Measurements from ENCODE around the gene GMPS.

Gene GMPS

DNA sequence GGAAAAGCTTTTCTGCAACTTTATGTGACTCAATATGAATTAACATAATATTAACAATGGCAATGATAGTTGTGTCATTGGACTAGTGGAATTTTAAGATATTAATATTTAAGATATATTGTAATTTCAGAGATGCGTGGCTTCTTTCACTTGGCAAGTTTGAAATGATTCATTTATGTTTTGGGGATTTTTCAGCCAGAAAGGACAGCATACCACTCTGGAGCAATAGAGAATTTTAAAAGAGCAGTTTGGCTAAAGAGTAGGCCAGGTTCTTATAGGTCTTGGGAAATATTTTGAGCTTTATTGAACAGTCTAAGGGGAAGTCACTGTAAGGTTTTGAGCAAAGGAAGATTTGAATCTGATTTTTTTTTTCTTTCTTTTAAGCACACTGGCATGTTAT, 16.5 kb downstream of the GMPS start:
- no peak for DNase-seq (ENCODE audit: low spot score in 2 of 2)
- Mint-ChIP-seq H3K4me1 (peaks cover 25% of the 10 kb centered on the region), H3K9me3 (no peaks in the 10 kb centered on the region), H3K36me3 (no peaks in the 10 kb centered on the region), H3K27me3 (no peaks in the 10 kb centered on the region), H3K27ac (peak overlapping the region; percentile 3), H3K4me3 (no peak overlapping the region)
- ATAC-seq (ENCODE audit: low read depth) = no peak

DNA sequence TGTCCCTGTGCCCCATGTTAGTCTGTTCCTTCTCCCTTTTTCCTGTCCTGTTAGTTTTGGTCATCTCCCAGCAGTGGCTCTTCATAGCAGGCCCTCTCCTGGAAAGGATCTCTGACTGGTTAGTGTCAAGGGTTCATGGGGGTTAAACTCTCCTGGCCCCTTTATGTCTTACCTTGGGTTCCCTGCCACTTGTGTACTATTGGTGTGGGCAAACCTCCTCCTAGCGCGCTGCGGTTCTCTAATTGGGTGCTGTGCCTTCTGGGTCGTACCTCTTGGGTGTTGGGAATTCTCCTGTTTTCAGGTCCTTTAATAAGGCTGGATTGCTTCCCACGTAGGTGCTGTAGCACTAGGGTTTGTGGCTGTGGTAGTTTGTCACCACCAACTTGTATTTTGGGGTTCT, 18.8 kb downstream of the GMPS start:
- H3K9me3 Mint-ChIP-seq = no peaks in the 10 kb centered on the region
- no peak for ATAC-seq (ENCODE audit: low read depth)

DNA sequence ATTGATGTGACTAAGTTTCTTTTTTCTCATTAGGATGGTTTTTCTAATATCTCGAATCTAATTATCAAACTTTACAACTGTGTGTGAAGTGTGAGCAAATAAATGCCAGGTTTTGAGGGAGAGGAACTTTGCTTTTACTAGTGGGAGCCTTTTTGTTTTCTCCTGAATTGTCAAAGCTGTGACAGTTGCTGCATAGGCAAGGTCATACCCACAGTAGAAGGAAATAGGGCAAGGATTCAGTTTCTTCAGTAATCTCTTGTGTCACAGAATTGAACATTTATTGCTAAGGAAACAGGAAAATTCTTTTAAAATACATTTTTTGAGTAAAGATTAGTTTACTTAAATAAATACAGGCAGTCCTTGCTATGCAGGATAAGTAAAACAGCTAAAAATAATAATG, 19.5 kb downstream of the GMPS start:
- no peak overlapping the region for H3K4me3 Mint-ChIP-seq
- no peak overlapping the region for H3K27ac Mint-ChIP-seq
- no peak for ATAC-seq (ENCODE audit: low read depth)

More for the DNA sequence above, 18.8 kb downstream of the GMPS start:
- Mint-ChIP-seq H3K36me3 (peaks cover 2% of the 10 kb centered on the region), H3K4me1 (peaks cover 23% of the 10 kb centered on the region), H3K27ac (no peak overlapping the region), H3K4me3 (no peak overlapping the region), H3K27me3 (no peaks in the 10 kb centered on the region)
- DNase-seq (ENCODE audit: low spot score in 2 of 2) = no peak

DNA sequence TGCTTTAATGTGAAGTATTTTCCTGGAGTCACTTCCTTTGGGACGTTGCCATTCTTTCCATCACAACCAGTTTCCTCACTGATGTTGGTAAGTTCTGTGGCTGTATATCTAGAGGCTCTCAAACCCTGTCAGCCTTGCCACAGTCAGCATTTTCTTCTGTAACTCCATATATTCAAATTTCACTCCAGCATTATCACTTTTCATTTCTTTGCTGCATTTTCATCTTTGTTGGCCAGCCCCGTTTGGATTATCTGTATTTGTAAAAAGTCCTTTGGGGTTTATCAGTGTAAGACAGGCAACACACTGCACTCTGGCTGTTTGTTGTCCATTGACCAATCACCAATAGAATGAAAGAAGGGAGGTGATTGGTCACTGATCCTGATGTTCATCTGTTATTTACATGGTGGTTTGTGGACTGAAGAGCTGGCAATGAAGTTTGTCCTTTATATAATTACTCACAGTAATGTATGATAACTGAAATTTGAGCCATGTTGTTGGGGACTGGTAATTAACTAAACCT, 20.3 kb downstream of the GMPS start:
- Mint-ChIP-seq H3K36me3 (peaks cover 9% of the 10 kb centered on the region), H3K27me3 (no peaks in the 10 kb centered on the region)

More for the DNA sequence above, 19.5 kb downstream of the GMPS start:
- peaks cover 6% of the 10 kb centered on the region for H3K36me3 Mint-ChIP-seq
- no peak for DNase-seq (ENCODE audit: low spot score in 2 of 2)
- no peaks in the 10 kb centered on the region for H3K27me3 Mint-ChIP-seq
- H3K9me3 Mint-ChIP-seq = no peaks in the 10 kb centered on the region
- H3K4me1 Mint-ChIP-seq = peaks cover 19% of the 10 kb centered on the region

DNA sequence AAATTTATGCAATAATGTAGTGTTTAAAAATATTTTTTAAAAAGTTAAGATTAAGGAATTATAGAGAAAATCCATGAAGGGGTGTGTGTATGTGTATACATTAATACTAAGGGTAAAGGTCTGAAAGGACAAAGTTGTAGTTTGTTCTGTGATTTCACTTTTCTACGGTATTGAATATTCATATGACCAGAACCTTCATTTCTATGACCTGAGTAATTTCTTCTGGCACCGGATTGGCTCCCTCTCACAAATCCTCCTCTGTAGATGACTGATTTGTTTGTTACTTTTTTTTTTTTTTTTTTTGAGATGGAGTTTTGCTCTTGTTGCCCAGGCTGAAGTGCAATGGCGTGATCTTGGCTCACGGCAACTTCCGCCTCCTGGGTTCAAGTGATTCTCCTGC, 20.9 kb downstream of the GMPS start:
- Mint-ChIP-seq H3K9me3 (no peaks in the 10 kb centered on the region), H3K4me3 (no peak overlapping the region), H3K27ac (no peak overlapping the region), H3K36me3 (peaks cover 11% of the 10 kb centered on the region), H3K4me1 (peaks cover 19% of the 10 kb centered on the region), H3K27me3 (no peaks in the 10 kb centered on the region)
- DNase-seq (ENCODE audit: low spot score in 2 of 2) (no peak), ATAC-seq (ENCODE audit: low read depth) (no peak)

More for the DNA sequence above, 20.3 kb downstream of the GMPS start:
- DNase-seq (ENCODE audit: low spot score in 2 of 2) (no peak), ATAC-seq (ENCODE audit: low read depth) (no peak)
- peaks cover 19% of the 10 kb centered on the region for H3K4me1 Mint-ChIP-seq
- H3K4me3 Mint-ChIP-seq = no peak overlapping the region
- no peak overlapping the region for H3K27ac Mint-ChIP-seq
- no peaks in the 10 kb centered on the region for H3K9me3 Mint-ChIP-seq

DNA sequence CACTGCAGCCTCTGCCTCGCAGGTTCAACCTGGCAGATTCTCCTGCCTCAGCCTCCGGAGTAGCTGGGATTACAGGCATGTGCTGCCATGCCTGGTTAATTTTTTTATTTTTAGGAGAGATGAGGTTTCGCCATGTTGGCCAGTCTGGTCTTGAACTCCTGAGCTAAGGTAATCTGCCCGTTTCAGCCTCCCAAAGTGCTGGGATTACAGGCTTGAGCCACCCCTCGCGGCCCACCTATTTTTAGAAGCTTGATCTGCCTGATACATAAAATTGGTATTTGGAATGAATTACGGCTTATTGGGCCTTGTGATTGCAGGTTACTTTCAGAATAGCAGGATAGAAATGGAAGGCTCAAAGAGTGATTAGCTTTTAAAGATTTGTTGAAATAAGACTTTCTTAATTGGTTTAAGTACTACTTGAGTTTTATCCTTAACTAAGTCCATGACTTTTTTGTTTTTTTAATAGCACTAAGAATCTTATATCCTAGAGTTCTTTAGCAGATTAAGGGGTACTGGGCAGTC, 25.0 kb downstream of the GMPS start:
- H3K4me3 Mint-ChIP-seq = no peak overlapping the region
- H3K36me3 Mint-ChIP-seq = peaks cover 27% of the 10 kb centered on the region
- ATAC-seq (ENCODE audit: low read depth) (no peak), DNase-seq (ENCODE audit: low spot score in 2 of 2) (no peak)
- no peaks in the 10 kb centered on the region for H3K27me3 Mint-ChIP-seq
- no peak overlapping the region for H3K27ac Mint-ChIP-seq
- H3K9me3 Mint-ChIP-seq = no peaks in the 10 kb centered on the region
- H3K4me1 Mint-ChIP-seq = peaks cover 6% of the 10 kb centered on the region

DNA sequence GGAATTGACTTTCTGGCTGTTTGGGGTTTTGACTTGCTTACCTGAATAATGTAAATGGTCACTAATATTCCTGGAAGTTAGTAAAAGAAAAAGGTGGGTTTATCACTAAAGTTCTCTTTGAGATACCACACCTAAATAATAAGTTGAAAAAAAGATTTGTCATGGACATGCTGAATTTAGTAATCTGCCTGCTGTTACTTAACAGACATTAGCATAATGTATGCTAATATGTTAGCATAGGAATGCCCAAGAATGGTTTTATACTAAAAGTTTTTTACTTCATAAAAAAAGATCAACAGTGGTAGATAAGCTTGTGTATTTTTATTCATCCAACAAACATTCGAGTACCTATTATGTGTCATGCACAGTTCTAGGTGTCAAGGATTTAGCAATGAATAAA, 36.5 kb downstream of the GMPS start:
- H3K27ac Mint-ChIP-seq = no peak overlapping the region
- no peak overlapping the region for H3K4me3 Mint-ChIP-seq
- no peaks in the 10 kb centered on the region for H3K27me3 Mint-ChIP-seq
- peaks cover 4% of the 10 kb centered on the region for H3K9me3 Mint-ChIP-seq
- peaks cover 32% of the 10 kb centered on the region for H3K36me3 Mint-ChIP-seq
- no peak for DNase-seq (ENCODE audit: low spot score in 2 of 2)
- peaks cover 9% of the 10 kb centered on the region for H3K4me1 Mint-ChIP-seq
- ATAC-seq (ENCODE audit: low read depth) = no peak

DNA sequence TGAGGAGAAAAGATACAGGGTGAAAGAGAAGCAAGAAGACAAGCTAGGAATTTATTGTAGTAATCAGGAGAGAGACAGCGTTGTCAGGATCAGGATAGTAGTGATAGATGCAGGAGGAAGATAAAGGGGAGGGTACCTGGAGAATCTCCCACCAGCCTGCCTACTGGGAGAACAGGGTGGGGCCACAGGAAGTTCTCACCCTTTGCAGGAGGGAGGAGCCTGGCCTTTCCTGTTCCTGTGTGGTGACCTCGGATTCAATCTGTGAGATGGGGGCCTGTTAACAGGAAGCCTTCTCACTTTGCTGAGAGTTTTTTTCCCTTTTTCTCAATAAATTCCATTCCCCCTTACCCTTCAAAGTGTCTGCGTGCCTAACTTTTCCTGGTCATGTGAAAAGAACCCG, 37.6 kb downstream of the GMPS start:
- no peak overlapping the region for H3K4me3 Mint-ChIP-seq
- H3K27ac Mint-ChIP-seq = peak overlapping the region; percentile 25
- peaks cover 4% of the 10 kb centered on the region for H3K9me3 Mint-ChIP-seq
- H3K27me3 Mint-ChIP-seq = no peaks in the 10 kb centered on the region
- peaks cover 38% of the 10 kb centered on the region for H3K36me3 Mint-ChIP-seq
- ATAC-seq (ENCODE audit: low read depth) (no peak), DNase-seq (ENCODE audit: low spot score in 2 of 2) (no peak)
- peaks cover 9% of the 10 kb centered on the region for H3K4me1 Mint-ChIP-seq

DNA sequence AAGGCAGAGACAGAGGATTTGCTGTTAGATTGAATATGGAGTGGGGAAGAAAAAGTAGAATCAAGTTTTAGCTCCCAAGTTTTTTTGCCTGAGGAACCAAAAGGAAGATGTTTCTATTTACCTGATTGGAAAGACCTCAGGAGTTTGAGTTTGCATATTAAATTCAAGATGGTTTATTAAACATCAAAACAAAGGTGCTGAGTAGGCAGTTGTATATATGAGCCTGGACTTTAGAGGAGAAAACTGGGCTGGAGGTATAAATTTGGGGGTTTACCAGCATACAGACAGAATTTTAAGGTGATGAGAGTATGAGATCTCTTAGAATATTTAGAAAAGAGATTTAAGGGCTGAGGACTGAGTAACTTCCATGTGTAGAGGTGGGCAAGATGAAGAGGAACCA, 38.2 kb downstream of the GMPS start:
- Mint-ChIP-seq H3K27me3 (no peaks in the 10 kb centered on the region), H3K27ac (no peak overlapping the region), H3K4me1 (peaks cover 9% of the 10 kb centered on the region), H3K36me3 (peaks cover 39% of the 10 kb centered on the region), H3K4me3 (no peak overlapping the region), H3K9me3 (peaks cover 4% of the 10 kb centered on the region)
- ATAC-seq (ENCODE audit: low read depth) (no peak), DNase-seq (ENCODE audit: low spot score in 2 of 2) (no peak)

DNA sequence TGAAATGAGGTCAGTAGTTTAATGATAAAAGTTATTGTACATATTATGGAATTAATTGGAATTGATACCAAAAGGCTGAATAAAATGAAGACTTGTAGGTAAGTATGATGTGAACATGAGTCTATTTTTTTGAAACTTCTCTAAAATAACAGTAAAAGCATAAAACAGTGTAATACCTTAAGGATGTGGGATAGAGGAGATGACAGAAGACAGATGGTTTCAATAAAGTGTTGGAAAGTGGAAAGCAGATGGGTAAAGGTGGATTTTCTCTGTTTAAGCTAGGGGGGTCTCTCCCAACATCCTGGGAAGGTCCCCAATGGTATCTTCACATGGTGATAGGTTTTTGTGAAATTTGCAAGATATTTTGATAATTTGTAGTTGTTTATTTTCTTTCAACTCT, 41.6 kb downstream of the GMPS start:
- Mint-ChIP-seq H3K9me3 (peaks cover 4% of the 10 kb centered on the region), H3K4me1 (peaks cover 9% of the 10 kb centered on the region), H3K4me3 (no peak overlapping the region), H3K27ac (no peak overlapping the region), H3K27me3 (no peaks in the 10 kb centered on the region), H3K36me3 (peaks cover 50% of the 10 kb centered on the region)
- ATAC-seq (ENCODE audit: low read depth) (no peak), DNase-seq (ENCODE audit: low spot score in 2 of 2) (no peak)

DNA sequence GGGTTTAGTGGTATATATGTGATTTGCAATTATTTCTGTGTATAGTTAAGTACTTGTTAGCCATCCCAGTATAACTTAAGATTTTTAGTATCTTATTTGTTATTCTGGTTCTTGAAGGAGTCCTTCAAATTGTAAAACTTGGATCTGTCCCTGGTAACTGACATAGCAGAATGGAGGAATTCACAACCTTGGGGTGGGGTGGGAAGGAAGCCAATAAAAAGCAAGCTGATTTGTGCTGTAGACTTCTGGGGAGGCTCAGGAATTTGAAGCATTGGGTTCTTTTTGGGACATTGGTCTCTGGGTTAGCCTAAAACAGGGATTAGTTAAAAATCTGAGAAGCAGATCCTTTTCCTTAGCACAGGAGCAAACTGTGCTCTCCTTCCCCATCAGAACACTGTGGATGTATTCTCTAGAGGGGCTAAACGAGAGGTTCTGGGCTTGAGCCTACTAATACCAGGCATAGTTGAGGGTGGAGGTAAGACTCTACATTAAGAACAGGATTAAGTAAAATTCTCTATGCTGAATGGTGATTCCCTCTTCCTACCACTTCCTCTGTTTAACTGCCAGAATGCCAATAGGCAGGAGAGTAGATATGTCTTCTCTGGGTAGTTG, 42.2 kb downstream of the GMPS start:
- H3K27me3 Mint-ChIP-seq = no peaks in the 10 kb centered on the region
- no peak overlapping the region for H3K4me3 Mint-ChIP-seq
- peaks cover 51% of the 10 kb centered on the region for H3K36me3 Mint-ChIP-seq
- ATAC-seq (ENCODE audit: low read depth) (no peak), DNase-seq (ENCODE audit: low spot score in 2 of 2) (no peak)
- H3K4me1 Mint-ChIP-seq = peaks cover 6% of the 10 kb centered on the region
- peaks cover 2% of the 10 kb centered on the region for H3K9me3 Mint-ChIP-seq
- no peak overlapping the region for H3K27ac Mint-ChIP-seq

DNA sequence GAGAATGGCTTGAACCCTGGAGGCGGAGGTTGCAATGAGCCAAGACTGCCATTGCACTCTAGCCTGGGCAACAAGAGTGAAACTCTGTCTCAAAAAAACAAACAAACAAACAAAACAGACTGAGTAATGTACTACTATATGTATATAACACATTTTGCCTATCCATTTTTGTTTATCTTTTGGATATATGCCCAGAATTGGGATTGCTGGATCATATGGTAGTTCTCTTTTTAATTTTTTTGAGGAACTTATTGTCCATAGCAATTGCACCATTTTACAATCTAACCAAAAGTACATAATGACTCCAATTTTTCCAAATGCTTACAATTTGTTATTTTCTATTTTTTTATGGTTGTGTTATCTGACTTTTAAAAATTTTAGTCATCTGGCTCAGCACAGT, 47.3 kb downstream of the GMPS start:
- Mint-ChIP-seq H3K4me3 (no peak overlapping the region), H3K36me3 (peaks cover 36% of the 10 kb centered on the region), H3K27ac (no peak overlapping the region), H3K9me3 (no peaks in the 10 kb centered on the region), H3K27me3 (no peaks in the 10 kb centered on the region), H3K4me1 (no peaks in the 10 kb centered on the region)
- ATAC-seq (ENCODE audit: low read depth) (no peak), DNase-seq (ENCODE audit: low spot score in 2 of 2) (no peak)

DNA sequence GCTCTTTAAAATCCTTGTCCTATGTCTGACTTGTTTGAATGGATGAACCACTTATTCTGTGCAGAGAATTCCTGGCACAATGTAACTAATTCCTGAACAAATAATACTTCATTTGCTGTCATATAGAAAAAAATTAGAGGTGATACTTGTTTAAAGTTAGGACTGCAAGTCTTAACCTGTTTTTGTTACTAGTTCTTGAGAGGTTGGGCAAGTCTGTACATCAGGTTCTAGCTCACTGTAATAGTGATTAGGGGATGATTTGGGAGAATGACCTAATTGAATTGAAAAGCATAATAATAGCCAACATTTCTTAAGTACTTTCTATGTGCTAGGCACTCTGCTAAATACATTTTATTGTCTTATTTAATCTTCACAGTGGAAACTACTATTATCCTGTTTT, 49.3 kb downstream of the GMPS start:
- Mint-ChIP-seq H3K4me1 (no peaks in the 10 kb centered on the region), H3K36me3 (peaks cover 35% of the 10 kb centered on the region), H3K9me3 (no peaks in the 10 kb centered on the region), H3K27ac (no peak overlapping the region), H3K27me3 (no peaks in the 10 kb centered on the region), H3K4me3 (no peak overlapping the region)
- ATAC-seq (ENCODE audit: low read depth) = no peak
- no peak for DNase-seq (ENCODE audit: low spot score in 2 of 2)

DNA sequence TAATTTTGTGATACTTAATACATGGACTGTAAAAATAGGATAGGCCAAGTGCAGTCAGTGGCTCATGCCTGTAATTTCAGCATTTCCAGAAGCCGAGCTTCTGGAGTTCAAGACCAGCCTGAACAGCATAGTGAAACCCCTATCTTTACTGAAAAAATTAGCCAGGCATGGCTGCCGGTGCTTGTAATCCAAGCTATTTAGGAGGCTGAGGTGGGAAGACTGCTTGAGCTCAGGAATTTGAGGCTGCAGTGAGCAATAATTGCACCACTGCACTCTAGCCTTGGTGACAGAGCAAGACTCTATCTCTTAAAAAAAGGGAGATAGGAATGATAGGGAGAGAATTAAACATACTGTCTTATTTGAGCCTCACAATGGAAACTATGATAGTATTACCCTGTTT, 51.0 kb downstream of the GMPS start:
- no peak overlapping the region for H3K27ac Mint-ChIP-seq

DNA sequence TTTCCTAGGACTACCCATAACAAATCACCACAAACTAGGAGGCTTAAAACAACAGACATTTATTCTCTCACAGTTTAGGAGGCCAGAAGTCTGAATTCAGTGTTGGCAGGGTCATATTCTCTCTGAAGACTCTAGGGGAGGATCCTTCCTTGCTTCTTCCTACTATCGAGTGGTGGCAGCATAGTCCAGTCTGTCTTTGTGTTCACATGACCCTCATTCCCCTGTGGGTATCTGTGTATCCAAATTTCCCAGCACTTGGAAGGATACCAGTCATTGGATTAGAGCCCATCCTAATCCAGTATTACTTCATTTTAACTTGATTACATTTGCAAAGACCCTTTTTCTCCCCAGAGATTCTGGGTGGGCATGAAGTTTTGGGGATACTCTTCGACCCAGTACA, 63.8 kb downstream of the GMPS start:
- Mint-ChIP-seq H3K4me1 (no peaks in the 10 kb centered on the region), H3K36me3 (peaks cover 28% of the 10 kb centered on the region), H3K9me3 (no peaks in the 10 kb centered on the region), H3K4me3 (no peak overlapping the region), H3K27me3 (no peaks in the 10 kb centered on the region), H3K27ac (no peak overlapping the region)
- ATAC-seq (ENCODE audit: low read depth) = no peak
- no peak for DNase-seq (ENCODE audit: low spot score in 2 of 2)

More for the DNA sequence above, 51.0 kb downstream of the GMPS start:
- H3K4me3 Mint-ChIP-seq = no peak overlapping the region
- H3K4me1 Mint-ChIP-seq = no peaks in the 10 kb centered on the region
- H3K36me3 Mint-ChIP-seq = peaks cover 41% of the 10 kb centered on the region
- DNase-seq (ENCODE audit: low spot score in 2 of 2) = no peak
- H3K27me3 Mint-ChIP-seq = no peaks in the 10 kb centered on the region
- ATAC-seq (ENCODE audit: low read depth) = no peak
- no peaks in the 10 kb centered on the region for H3K9me3 Mint-ChIP-seq
